ENCODE measurements around the gene AEBP2.
"Not testable (repeated sequence)": the region's sequence is repeated elsewhere in the genome, so short reads cannot be mapped to it uniquely, and the experiment has no call there.

AEBP2 gene

DNA sequence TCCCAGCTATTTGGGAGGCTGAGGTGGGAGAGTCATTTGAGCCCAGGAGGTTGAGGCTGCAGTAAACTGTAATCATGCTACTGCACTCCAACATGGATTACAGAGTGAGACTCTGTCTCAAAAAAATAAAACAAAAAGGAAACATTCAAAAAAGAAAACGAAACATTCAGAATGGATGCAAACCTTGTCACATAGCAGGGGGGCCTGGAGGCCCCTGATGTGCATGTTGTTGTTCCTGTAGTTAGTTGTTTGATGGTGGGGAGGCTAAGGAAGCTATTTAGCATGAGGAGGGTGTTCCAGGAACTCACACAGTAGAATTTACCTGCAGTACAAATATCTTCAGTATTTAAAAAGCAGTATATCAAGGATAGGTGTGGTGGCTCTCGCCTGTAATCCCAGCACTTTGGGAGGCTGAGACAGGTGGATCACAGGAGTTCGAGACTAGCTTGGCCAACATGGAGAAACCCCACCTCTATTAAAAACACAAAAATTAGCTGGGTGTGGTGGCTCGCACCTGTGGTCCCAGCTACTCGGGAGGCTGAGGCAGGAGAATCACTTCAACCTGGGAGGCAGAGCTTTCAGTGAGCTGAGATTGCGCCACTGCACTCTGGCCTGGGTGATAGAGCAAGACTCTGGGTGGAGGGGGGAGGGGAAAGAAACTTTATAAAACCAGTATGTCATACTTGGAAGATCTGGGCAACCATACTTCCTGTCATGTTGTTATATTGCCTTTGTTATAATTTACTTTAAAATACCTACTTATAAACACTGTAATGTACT lies 17.6 kb upstream of the AEBP2 start:
- DNase-seq (ENCODE audit: low read depth in 2 of 2): no peak

- no peak for DNase-seq (ENCODE audit: low read depth in 2 of 2)
Measured at GRCh38 chr12:19423166-19423930, 15.9 kb upstream of the AEBP2 start.

DNA sequence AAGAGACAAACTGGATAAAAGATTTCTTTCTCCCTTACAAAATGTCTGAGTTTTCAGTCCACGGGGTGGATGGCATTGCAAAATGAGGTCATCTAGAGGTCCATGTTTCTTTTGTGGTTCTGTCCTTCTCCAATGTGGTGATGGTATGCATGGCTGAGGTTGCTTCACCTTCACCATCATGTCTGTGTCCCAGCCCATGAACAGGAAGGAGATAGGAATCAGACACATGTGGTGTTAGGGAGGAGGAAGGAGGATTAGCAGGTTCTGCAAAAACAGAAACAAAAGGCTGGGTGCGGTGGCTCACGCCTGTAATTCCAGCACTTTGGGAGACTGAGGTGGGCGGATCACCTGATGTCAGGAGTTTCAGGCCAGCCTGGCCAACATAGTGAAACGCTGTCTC lies 11.0 kb upstream of the AEBP2 start:
- no peak for DNase-seq (ENCODE audit: low read depth in 2 of 2)

- not testable (repeated sequence) for DNase-seq (ENCODE audit: low read depth in 2 of 2)
Measured at GRCh38 chr12:19429491-19429890, 9.8 kb upstream of the AEBP2 start.

GRCh38 chr12:19430988-19431387 lies 8.3 kb upstream of the AEBP2 start:
- DNase-seq (ENCODE audit: low read depth in 2 of 2): no peak

- no peak for DNase-seq (ENCODE audit: low read depth in 2 of 2)
Measured at GRCh38 chr12:19431407-19432308, 7.6 kb upstream of the AEBP2 start.

DNA sequence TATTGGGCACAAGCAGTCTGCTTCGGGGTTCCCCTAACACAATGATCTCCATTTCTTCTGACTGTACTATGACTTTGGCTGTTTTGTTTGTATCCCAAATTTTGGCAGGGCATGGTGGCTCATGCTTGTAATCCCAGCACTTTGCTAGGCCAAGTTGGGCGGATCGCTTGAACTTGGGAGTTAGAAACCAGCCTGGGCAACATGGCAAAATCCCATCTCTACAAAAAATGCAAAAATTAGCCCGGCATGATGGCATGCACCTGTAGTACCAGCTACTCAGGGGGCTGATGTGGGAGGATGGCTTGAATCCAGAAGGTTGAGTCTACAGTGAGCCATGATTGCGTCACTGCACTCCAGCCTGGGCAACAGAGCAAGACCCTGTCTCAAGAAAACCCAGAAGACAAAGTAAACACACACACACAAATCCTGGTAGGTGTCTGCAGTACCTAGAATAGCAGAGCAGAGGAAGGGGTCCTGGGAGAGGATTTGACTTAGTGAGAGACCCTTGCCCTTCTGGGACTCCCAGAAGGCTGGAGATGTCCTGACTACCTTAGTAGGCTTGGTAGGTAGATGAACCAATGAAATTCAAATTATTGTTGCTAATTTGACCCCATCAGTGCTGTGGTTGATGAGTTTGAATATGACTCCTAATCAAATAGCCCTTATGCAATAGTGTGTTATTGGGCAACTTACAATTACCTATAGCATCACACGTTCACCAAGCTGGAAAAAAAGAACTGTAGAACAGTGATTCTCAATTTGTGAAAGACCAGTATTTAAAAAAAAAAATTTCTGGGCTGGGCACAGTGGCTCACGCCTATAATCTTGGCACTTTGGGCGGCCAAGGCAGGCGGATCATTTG lies 6.8 kb upstream of the AEBP2 start:
- no peak for DNase-seq (ENCODE audit: low read depth in 2 of 2)

DNA sequence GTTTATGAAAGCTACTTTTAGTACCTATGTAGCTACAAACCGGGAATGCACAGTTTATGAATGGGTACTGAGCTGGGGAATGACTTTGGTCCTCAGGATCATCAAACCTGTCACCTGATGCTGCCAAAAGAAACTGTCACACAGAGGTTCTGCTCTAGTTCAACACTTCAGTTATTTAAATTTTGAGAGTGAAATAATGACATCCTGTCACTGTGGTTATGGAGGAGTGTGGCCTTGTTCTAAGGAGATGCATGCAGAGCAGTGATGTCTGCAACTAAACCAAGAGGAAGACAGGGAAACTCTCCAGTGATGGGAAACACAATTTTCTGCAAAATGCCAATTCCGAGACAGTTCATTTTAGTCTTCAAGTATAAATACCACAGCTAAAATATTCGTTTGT lies 4.8 kb upstream of the AEBP2 start:
- DNase-seq (ENCODE audit: low read depth in 2 of 2): no peak

DNA sequence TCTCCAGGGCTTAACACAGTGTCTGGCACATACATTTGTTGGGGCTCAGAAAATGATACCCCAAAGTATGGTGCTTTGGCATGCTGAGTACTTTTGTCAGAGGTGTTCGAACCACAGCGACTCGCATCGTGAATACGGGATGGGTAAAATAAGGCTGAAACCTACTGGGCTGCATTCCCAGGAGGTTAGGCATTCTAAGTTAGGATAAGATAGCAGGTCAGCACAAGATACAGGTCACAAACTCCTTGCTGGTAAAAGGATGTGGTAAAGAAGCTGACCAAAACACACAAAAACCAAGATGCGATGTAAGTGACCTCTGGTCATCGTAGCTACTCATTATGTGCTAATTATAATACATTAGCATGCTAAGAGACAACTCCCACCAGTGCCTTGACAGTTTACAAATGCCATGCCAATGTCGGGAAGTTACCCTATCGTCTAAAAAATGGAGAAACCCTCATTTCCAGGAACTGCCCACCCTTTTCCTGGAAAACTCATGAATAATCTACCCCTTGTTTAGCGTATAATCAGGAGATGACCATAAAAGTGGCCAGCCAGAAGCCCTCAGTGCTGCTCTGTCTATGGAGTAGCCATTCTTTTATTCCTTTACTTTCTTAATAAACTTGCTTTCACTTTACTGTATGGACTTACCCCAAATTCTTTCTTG lies 3.3 kb upstream of the AEBP2 start:
- no peak for DNase-seq (ENCODE audit: low read depth in 2 of 2)

- DNase-seq (ENCODE audit: low read depth in 2 of 2): no peak
Measured at GRCh38 chr12:19436931-19437330, 2.4 kb upstream of the AEBP2 start.

GRCh38 chr12:19437996-19438395 lies 1.3 kb upstream of the AEBP2 start:
- DNase-seq (ENCODE audit: low read depth in 2 of 2): no peak

DNA sequence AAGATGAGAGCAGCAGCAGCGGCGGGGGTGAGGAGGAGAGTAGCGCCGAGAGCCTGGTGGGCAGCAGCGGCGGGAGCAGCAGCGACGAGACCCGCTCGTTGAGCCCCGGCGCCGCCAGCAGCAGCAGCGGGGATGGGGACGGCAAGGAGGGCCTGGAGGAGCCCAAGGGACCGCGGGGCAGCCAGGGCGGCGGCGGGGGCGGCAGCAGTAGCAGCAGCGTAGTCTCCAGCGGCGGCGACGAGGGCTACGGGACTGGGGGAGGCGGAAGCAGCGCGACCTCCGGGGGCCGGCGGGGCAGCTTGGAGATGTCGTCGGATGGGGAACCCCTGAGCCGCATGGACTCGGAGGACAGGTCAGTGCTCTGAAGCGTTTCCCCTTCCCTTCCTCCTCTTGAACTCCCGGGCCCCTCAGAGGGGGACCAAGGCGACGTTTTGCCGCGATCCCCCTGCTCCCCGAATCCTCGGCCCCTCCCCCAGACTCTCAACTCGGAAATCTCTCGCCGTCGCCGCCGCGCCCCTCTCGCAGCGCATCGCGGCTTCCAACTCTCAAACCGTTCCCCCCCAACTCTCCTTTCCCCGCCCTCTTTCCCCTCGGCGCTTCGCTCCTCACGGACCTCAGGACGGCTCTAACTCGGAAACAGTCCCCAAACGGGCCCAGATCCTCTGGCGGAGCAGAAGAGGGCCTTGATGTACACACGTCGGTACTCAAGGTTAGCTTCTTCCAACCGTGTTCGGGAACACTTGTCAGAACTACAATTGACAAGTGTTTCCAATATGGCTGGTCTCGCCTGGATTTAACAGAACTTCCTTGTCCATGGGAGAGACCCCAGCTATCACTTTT lies 947 bp downstream of the AEBP2 start:
- peak; percentile 8 to 46 for DNase-seq (ENCODE audit: low read depth in 2 of 2)

DNA sequence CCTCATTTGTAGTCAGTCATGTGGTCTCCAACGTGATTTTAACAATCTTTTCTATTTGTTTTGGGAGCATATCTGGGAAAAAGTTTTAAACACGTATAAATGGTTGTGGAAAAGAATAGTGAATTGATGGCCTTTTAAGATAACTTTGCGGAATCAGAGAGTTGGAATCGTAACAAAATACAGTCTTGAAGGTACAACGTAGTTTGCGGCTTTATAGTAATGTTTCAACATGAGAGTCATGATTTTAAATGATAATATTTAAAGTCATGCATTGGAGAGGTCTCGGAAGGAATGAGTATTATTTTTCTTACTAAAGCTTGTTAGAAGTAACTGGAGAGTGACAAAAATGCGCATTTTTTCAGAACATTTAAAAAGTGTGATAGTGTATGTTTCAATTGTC lies 1.6 kb downstream of the AEBP2 start:
- DNase-seq (ENCODE audit: low read depth in 2 of 2): no peak

GRCh38 chr12:19443585-19443984 lies 4.3 kb downstream of the AEBP2 start:
- DNase-seq (ENCODE audit: low read depth in 2 of 2): no peak

DNA sequence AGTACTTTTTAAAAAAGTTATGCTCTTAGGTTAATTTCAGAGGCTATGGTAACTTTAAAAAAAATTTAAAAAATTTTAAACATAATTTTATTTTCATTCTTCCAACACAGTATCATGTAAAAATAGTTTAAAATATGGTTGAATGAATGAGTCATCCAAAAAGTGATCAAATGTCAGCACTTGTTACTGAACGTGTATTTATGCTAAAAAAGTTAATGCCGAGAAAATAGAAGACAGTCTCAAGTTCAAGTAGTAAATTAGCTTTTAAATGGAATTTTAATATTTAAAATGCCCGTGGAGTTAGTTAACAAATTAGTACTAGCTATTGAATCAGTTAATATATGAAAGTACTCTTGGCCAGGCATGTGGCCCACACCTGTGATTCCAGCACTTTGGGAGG lies 4.8 kb downstream of the AEBP2 start:
- no peak for DNase-seq (ENCODE audit: low read depth in 2 of 2)

DNA sequence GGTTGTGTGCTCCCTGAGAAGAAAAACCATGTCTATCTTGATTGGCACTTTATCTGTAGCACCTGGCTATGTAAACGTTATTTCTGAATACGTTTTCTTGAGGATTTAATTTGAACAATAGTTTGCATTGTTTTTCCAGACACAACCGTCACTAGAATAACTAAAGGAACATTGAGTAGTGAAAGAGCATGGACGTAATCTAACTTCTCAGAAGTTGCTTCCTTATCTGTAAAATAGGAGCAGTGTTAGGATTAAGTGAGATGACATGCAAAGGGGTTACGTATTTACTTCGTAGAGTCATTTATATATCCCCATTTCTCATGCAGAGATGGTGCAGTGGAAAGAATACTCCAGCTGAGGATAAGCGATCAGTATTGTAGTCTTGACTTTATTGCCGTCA lies 8.1 kb downstream of the AEBP2 start:
- DNase-seq (ENCODE audit: low read depth in 2 of 2): no peak

GRCh38 chr12:19449814-19450213 lies 10.5 kb downstream of the AEBP2 start:
- DNase-seq (ENCODE audit: low read depth in 2 of 2): no peak

GRCh38 chr12:19450362-19450761 lies 11.1 kb downstream of the AEBP2 start:
- DNase-seq (ENCODE audit: low read depth in 2 of 2): no peak

- no peak for DNase-seq (ENCODE audit: low read depth in 2 of 2)
Measured at GRCh38 chr12:19451196-19451595, 11.9 kb downstream of the AEBP2 start.

DNA sequence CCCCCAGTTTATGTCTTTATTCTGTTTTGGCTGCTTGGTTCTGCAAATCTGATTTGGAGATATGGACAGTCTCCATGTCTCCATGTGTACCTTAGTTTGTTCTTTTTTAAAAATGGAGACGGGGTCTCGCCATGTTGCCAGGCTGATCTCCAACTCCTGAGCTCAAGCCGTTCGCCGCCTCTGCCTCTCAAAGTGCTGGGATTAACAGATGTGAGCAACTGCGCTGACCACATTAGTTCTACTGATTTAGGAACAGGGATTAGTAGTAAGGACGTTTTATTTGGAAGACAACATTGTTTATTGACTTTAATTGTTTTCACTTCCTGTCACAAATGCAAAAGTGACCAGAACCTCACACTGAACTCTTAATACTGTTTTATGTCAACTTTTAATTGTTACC lies 14.7 kb downstream of the AEBP2 start:
- no peak for DNase-seq (ENCODE audit: low read depth in 2 of 2)

Measured in stimulated activated CD8-positive, alpha-beta memory T cell treated with anti-CD3 and anti-CD28 coated beads, Interleukin-2, amount 100 ng/mL, for 1 hour (primary cell).